GM23338 (cell line): Measurements from ENCODE around the gene BEGAIN. TPM values are rescaled to one million over a fixed set of nuclear protein-coding genes. Genes with fewer than 3 reads are reported as not detected.

Source experiments
- ATAC-seq: fragments of 200-7000 bp; cut with Tn5 transposase; 3 replicates; pipeline ENCODE4 v1.9.1; 2020
- DNase-seq: peaks from one replicate; pipeline ENCODE4 v3.0.0-alpha.2; 2015; ENCODE audit warnings: low spot score
- H2AFZ ChIP-seq: fragments of 200-600 bp; sonication (generic); 2 replicates; pipeline ENCODE4 v1.8.0; 2016; ENCODE audit warnings: antibody characterized with exemption, mild to moderate bottlenecking, moderate library complexity
- H3F3A ChIP-seq: fragments of 200-600 bp; sonication (generic); replicated peaks from 2 replicates; pipeline ENCODE4 v1.8.0; 2017; ENCODE audit warnings: antibody characterized with exemption, mixed run types, low read depth
- H3K27ac ChIP-seq: fragments of 200-600 bp; sonication (generic); 2 replicates; pipeline ENCODE4 v1.6.1; 2016; ENCODE audit warnings: low read depth
- H3K27me3 ChIP-seq: fragments of 200-600 bp; sonication (generic); 2 replicates; pipeline ENCODE4 v1.8.0; 2016; ENCODE audit warnings: mild to moderate bottlenecking, mixed run types, moderate library complexity; ENCODE audit not compliant: insufficient read depth
- H3K36me3 ChIP-seq: fragments of 200-600 bp; sonication (generic); 2 replicates; pipeline ENCODE4 v1.8.0; 2016; ENCODE audit warnings: mild to moderate bottlenecking; ENCODE audit not compliant: insufficient read depth
- H3K4me1 ChIP-seq: fragments of 200-600 bp; sonication (generic); 2 replicates; pipeline ENCODE4 v1.8.0; 2016; ENCODE audit warnings: mild to moderate bottlenecking, moderate library complexity; ENCODE audit not compliant: insufficient read depth
- H3K4me2 ChIP-seq: fragments of 200-600 bp; sonication (generic); 2 replicates; pipeline ENCODE4 v1.7.1; 2017; ENCODE audit warnings: mixed run types
- H3K4me3 ChIP-seq: fragments of 200-600 bp; sonication (generic); 2 replicates; pipeline ENCODE4 v1.6.1; 2016; ENCODE audit warnings: mixed run types
- H3K79me2 ChIP-seq: fragments of 200-600 bp; sonication (generic); replicated peaks from 2 replicates; pipeline ENCODE4 v1.8.0; 2017; ENCODE audit warnings: mild to moderate bottlenecking; ENCODE audit not compliant: insufficient read depth
- H3K9me2 ChIP-seq: fragments of 200-600 bp; sonication (generic); 2 replicates; pipeline ENCODE4 v1.8.0; 2017; ENCODE audit not compliant: insufficient read depth
- H4K20me1 ChIP-seq: fragments of 200-600 bp; sonication (generic); replicated peaks from 2 replicates; pipeline ENCODE4 v1.8.0; 2017; ENCODE audit warnings: mild to moderate bottlenecking; ENCODE audit not compliant: insufficient read depth
- H3K27ac Mint-ChIP-seq: 2 replicates; pipeline ENCODE4 v1.8.0; 2020; ENCODE audit warnings: inconsistent platforms, mild to moderate bottlenecking, moderate library complexity, mixed read lengths
- H3K27me3 Mint-ChIP-seq: 3 replicates; pipeline ENCODE4 v1.8.0; 2022; ENCODE audit warnings: low read depth, mild to moderate bottlenecking, moderate library complexity, mixed read lengths, inconsistent platforms; ENCODE audit not compliant: insufficient read depth, poor library complexity
- H3K36me3 Mint-ChIP-seq: 3 replicates; pipeline ENCODE4 v1.8.0; 2021; ENCODE audit warnings: low read depth, mild to moderate bottlenecking, inconsistent platforms, moderate library complexity, mixed read lengths
- H3K4me1 Mint-ChIP-seq: 3 replicates; pipeline ENCODE4 v1.8.0; 2020; ENCODE audit warnings: mild to moderate bottlenecking, inconsistent platforms, mixed read lengths
- H3K4me3 Mint-ChIP-seq: 3 replicates; pipeline ENCODE4 v1.8.0; 2021; ENCODE audit warnings: moderate library complexity, mild to moderate bottlenecking, inconsistent platforms, mixed read lengths
- H3K9me3 Mint-ChIP-seq: 3 replicates; pipeline ENCODE4 v1.8.0; 2020; ENCODE audit warnings: moderate library complexity, mild to moderate bottlenecking, inconsistent platforms, mixed read lengths
- CREB1 ChIP-seq: fragments of 250-450 bp; sonication (Bioruptor Pico); IDR thresholded peaks from 2 replicates; pipeline ENCODE4 v1.5.0; 2020; ENCODE audit warnings: low read depth, mild to moderate bottlenecking, moderate library complexity
- EZH2 ChIP-seq: fragments of 200-600 bp; sonication (generic); IDR thresholded peaks from one replicate; pipeline ENCODE4 v1.8.0; 2017; ENCODE audit warnings: antibody characterized with exemption, mild to moderate bottlenecking, low read depth; ENCODE audit not compliant: unreplicated experiment
- EZH2phosphoT487 ChIP-seq: fragments of 200-600 bp; sonication (generic); IDR thresholded peaks from one replicate; pipeline ENCODE4 v1.8.1; 2018; ENCODE audit warnings: antibody characterized with exemption; ENCODE audit not compliant: unreplicated experiment
- JUNB ChIP-seq: IDR thresholded peaks from one replicate; pipeline ENCODE4 v1.6.1; 2016; ENCODE audit warnings: antibody characterized with exemption; ENCODE audit not compliant: unreplicated experiment
- NANOG ChIP-seq: IDR thresholded peaks from 2 replicates; pipeline ENCODE4 v1.6.1; 2016; ENCODE audit warnings: antibody characterized with exemption, borderline replicate concordance
- POLR2AphosphoS5 ChIP-seq: IDR thresholded peaks from 2 replicates; pipeline ENCODE4 v1.6.1; 2016; ENCODE audit warnings: antibody characterized with exemption, low read depth
- STAT1 ChIP-seq: IDR thresholded peaks from one replicate; pipeline ENCODE4 v1.6.1; 2016; ENCODE audit warnings: antibody characterized with exemption; ENCODE audit not compliant: unreplicated experiment
- ZNF114 ChIP-seq: fragments of 250-450 bp; sonication (Bioruptor Pico); IDR thresholded peaks from 2 replicates; pipeline ENCODE4 v1.5.0; 2020; ENCODE audit warnings: mild to moderate bottlenecking, moderate library complexity
- ZNF331 ChIP-seq: fragments of 250-450 bp; sonication (Bioruptor Pico); IDR thresholded peaks from 2 replicates; pipeline ENCODE4 v1.5.0; 2020; ENCODE audit warnings: low read depth, mild to moderate bottlenecking, moderate library complexity
- polyA plus RNA-seq: library from polyadenylated mRNA; unstranded; fragments of >200 nt; fragmentation: Nextera tagmentation; extraction: Ambion mirVana; gene quantifications from 2 replicates; pipeline ENCODE4 v1.2.1, GENCODE V29; 2016
- total RNA-seq: library from RNA; depleted of rRNA; stranded (reverse); fragments of >200 nt; shearing (Covaris generic); gene quantifications from 2 replicates; pipeline ENCODE4 v1.2.3, GENCODE V29; 2014
- TF ChIP-seq, protein P1 (sequence below), 2 experiments: fragments of 200-600 bp in 1 of 2; sonication (generic) in 1 of 2; conservative IDR thresholded peaks; 2 replicates each; pipeline versions ENCODE4 v1.5.1 to v1.6.1; 2016 to 2017; ENCODE audit warnings: antibody characterized with exemption in 2 of 2, low read depth in 2 of 2, mild to moderate bottlenecking in 2 of 2, moderate library complexity in 1 of 2
- TF ChIP-seq, protein P2 (sequence below): fragments of 250-450 bp; sonication (Bioruptor Pico); IDR thresholded peaks from 2 replicates; pipeline ENCODE4 v1.5.0; 2020; ENCODE audit warnings: mild to moderate bottlenecking, moderate library complexity
- TF ChIP-seq, protein P3 (sequence below): IDR thresholded peaks from 2 replicates; pipeline ENCODE4 v1.6.1; 2016; ENCODE audit warnings: antibody characterized with exemption
- TF ChIP-seq, protein P4 (sequence below): IDR thresholded peaks from one replicate; pipeline ENCODE4 v1.6.1; 2018; ENCODE audit warnings: antibody characterized with exemption; ENCODE audit not compliant: unreplicated experiment

BEGAIN gene
- total and polyA plus RNA-seq, 2 experiments from 2014 or later = 0.60 to 2.4 TPM

DNA sequence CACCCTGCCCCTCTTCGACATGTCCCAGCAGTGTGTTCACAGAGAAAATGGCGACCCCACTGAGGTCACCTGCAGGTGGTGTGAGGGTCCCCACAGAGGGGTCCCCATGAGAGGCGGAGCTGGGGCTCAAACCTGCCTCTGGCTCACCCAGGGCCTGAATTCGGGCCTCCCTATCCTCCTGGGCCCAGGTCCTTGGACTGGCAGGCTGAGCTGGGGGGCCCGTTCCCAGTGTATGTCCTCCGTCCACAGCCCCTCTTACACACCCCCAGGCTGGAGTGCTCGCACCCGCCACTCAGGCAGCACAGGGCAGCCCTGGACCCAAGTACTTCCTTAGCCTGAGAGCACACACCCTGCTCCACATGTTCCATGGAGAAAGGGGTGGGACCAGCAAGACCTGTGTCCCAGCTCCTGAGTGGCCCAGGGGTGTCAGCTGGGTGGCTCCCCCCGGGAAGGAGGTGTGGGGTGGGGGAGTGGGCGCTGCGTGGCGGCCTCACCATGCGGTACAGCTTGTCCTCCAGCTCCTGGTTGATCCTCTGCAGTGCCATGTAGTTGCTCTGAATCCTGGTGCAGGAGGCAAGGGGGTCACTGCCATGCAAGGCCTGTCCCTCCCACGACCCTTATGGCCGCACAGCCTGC is 42.6 kb downstream of the BEGAIN start:
- H3K36me3 ChIP-seq = no peaks in the 10 kb centered on the region
- no peak overlapping the region for H3K27ac ChIP-seq
- DNase-seq = no peak
- no peak overlapping the region for H3K4me3 ChIP-seq
- no peak for ATAC-seq
- no peaks in the 10 kb centered on the region for H3K4me1 ChIP-seq
- H3K27me3 ChIP-seq = no peaks in the 10 kb centered on the region
- Mint-ChIP-seq H3K36me3 (no peaks in the 10 kb centered on the region; the same call in 2 of the 3 replicates), H3K27me3 (peaks cover 22% of the 10 kb centered on the region), H3K4me1 (peaks cover 9% of the 10 kb centered on the region), H3K27ac (no peak overlapping the region), H3K4me3 (no peak overlapping the region), H3K9me3 (no peaks in the 10 kb centered on the region)
- no peaks in the 10 kb centered on the region for H3K79me2 ChIP-seq
- TF ChIP-seq, protein P1, sequence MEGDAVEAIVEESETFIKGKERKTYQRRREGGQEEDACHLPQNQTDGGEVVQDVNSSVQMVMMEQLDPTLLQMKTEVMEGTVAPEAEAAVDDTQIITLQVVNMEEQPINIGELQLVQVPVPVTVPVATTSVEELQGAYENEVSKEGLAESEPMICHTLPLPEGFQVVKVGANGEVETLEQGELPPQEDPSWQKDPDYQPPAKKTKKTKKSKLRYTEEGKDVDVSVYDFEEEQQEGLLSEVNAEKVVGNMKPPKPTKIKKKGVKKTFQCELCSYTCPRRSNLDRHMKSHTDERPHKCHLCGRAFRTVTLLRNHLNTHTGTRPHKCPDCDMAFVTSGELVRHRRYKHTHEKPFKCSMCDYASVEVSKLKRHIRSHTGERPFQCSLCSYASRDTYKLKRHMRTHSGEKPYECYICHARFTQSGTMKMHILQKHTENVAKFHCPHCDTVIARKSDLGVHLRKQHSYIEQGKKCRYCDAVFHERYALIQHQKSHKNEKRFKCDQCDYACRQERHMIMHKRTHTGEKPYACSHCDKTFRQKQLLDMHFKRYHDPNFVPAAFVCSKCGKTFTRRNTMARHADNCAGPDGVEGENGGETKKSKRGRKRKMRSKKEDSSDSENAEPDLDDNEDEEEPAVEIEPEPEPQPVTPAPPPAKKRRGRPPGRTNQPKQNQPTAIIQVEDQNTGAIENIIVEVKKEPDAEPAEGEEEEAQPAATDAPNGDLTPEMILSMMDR (conservative IDR thresholded peaks at IDR 0.05; ENCODE audit: low read depth in 2 of 2) = no peak
- TF ChIP-seq CREB1 (CRISPR knock-in tag) (no peak), ZNF114 (CRISPR knock-in tag) (no peak), ZNF331 (no peak), EZH2phosphoT487 (no peak), STAT1 (no peak), JUNB (no peak), EZH2 (no peak), POLR2AphosphoS5 (no peak), NANOG (no peak)
- TF ChIP-seq, protein P2, sequence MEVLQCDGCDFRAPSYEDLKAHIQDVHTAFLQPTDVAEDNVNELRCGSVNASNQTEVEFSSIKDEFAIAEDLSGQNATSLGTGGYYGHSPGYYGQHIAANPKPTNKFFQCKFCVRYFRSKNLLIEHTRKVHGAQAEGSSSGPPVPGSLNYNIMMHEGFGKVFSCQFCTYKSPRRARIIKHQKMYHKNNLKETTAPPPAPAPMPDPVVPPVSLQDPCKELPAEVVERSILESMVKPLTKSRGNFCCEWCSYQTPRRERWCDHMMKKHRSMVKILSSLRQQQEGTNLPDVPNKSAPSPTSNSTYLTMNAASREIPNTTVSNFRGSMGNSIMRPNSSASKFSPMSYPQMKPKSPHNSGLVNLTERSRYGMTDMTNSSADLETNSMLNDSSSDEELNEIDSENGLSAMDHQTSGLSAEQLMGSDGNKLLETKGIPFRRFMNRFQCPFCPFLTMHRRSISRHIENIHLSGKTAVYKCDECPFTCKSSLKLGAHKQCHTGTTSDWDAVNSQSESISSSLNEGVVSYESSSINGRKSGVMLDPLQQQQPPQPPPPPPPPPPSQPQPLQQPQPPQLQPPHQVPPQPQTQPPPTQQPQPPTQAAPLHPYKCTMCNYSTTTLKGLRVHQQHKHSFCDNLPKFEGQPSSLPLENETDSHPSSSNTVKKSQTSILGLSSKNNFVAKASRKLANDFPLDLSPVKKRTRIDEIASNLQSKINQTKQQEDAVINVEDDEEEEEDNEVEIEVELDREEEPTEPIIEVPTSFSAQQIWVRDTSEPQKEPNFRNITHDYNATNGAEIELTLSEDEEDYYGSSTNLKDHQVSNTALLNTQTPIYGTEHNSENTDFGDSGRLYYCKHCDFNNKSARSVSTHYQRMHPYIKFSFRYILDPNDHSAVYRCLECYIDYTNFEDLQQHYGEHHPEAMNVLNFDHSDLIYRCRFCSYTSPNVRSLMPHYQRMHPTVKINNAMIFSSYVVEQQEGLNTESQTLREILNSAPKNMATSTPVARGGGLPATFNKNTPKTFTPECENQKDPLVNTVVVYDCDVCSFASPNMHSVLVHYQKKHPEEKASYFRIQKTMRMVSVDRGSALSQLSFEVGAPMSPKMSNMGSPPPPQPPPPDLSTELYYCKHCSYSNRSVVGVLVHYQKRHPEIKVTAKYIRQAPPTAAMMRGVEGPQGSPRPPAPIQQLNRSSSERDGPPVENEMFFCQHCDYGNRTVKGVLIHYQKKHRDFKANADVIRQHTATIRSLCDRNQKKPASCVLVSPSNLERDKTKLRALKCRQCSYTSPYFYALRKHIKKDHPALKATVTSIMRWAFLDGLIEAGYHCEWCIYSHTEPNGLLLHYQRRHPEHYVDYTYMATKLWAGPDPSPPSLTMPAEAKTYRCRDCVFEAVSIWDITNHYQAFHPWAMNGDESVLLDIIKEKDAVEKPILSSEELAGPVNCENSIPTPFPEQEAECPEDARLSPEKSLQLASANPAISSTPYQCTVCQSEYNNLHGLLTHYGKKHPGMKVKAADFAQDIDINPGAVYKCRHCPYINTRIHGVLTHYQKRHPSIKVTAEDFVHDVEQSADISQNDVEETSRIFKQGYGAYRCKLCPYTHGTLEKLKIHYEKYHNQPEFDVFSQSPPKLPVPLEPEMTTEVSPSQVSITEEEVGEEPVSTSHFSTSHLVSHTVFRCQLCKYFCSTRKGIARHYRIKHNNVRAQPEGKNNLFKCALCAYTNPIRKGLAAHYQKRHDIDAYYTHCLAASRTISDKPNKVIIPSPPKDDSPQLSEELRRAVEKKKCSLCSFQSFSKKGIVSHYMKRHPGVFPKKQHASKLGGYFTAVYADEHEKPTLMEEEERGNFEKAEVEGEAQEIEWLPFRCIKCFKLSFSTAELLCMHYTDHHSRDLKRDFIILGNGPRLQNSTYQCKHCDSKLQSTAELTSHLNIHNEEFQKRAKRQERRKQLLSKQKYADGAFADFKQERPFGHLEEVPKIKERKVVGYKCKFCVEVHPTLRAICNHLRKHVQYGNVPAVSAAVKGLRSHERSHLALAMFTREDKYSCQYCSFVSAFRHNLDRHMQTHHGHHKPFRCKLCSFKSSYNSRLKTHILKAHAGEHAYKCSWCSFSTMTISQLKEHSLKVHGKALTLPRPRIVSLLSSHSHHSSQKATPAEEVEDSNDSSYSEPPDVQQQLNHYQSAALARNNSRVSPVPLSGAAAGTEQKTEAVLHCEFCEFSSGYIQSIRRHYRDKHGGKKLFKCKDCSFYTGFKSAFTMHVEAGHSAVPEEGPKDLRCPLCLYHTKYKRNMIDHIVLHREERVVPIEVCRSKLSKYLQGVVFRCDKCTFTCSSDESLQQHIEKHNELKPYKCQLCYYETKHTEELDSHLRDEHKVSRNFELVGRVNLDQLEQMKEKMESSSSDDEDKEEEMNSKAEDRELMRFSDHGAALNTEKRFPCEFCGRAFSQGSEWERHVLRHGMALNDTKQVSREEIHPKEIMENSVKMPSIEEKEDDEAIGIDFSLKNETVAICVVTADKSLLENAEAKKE = no peak
- TF ChIP-seq, protein P3, sequence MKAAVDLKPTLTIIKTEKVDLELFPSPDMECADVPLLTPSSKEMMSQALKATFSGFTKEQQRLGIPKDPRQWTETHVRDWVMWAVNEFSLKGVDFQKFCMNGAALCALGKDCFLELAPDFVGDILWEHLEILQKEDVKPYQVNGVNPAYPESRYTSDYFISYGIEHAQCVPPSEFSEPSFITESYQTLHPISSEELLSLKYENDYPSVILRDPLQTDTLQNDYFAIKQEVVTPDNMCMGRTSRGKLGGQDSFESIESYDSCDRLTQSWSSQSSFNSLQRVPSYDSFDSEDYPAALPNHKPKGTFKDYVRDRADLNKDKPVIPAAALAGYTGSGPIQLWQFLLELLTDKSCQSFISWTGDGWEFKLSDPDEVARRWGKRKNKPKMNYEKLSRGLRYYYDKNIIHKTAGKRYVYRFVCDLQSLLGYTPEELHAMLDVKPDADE = no peak
- TF ChIP-seq, protein P4, sequence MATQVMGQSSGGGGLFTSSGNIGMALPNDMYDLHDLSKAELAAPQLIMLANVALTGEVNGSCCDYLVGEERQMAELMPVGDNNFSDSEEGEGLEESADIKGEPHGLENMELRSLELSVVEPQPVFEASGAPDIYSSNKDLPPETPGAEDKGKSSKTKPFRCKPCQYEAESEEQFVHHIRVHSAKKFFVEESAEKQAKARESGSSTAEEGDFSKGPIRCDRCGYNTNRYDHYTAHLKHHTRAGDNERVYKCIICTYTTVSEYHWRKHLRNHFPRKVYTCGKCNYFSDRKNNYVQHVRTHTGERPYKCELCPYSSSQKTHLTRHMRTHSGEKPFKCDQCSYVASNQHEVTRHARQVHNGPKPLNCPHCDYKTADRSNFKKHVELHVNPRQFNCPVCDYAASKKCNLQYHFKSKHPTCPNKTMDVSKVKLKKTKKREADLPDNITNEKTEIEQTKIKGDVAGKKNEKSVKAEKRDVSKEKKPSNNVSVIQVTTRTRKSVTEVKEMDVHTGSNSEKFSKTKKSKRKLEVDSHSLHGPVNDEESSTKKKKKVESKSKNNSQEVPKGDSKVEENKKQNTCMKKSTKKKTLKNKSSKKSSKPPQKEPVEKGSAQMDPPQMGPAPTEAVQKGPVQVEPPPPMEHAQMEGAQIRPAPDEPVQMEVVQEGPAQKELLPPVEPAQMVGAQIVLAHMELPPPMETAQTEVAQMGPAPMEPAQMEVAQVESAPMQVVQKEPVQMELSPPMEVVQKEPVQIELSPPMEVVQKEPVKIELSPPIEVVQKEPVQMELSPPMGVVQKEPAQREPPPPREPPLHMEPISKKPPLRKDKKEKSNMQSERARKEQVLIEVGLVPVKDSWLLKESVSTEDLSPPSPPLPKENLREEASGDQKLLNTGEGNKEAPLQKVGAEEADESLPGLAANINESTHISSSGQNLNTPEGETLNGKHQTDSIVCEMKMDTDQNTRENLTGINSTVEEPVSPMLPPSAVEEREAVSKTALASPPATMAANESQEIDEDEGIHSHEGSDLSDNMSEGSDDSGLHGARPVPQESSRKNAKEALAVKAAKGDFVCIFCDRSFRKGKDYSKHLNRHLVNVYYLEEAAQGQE = no peak
- no peaks in the 10 kb centered on the region for H4K20me1 ChIP-seq
- H3F3A ChIP-seq = no peaks in the 10 kb centered on the region
- H2AFZ ChIP-seq = no peak overlapping the region
- no peaks in the 10 kb centered on the region for H3K9me2 ChIP-seq
- no peak overlapping the region for H3K4me2 ChIP-seq
